ENCODE data around the gene RFC3. TPM values are rescaled to one million over a fixed set of nuclear protein-coding genes. Genes with fewer than 3 reads are reported as not detected.

RFC3 gene
- total and polyA plus RNA-seq, 10 donors: 3.6 to 25.7 (median 9.9) TPM

GRCh38 chr13:33874871-33875270 is 56.9 kb downstream of the RFC3 start:
- Histone ChIP-seq H3K9me3 (no peaks in the 10 kb centered on the region), H3K4me1 (peaks cover 0 to 7% (median 0%) of the 10 kb centered on the region in 6 donors), H3K4me3 (no peak overlapping the region), H3K27ac (no peak overlapping the region), H3K27me3 (replicated peaks in 1 of 7) (no peaks in the 10 kb centered on the region), H3K36me3 (no peaks in the 10 kb centered on the region)
- TF ChIP-seq, protein P1, sequence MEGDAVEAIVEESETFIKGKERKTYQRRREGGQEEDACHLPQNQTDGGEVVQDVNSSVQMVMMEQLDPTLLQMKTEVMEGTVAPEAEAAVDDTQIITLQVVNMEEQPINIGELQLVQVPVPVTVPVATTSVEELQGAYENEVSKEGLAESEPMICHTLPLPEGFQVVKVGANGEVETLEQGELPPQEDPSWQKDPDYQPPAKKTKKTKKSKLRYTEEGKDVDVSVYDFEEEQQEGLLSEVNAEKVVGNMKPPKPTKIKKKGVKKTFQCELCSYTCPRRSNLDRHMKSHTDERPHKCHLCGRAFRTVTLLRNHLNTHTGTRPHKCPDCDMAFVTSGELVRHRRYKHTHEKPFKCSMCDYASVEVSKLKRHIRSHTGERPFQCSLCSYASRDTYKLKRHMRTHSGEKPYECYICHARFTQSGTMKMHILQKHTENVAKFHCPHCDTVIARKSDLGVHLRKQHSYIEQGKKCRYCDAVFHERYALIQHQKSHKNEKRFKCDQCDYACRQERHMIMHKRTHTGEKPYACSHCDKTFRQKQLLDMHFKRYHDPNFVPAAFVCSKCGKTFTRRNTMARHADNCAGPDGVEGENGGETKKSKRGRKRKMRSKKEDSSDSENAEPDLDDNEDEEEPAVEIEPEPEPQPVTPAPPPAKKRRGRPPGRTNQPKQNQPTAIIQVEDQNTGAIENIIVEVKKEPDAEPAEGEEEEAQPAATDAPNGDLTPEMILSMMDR (IDR thresholded peaks at IDR 0.05 in 8 of 11, conservative IDR thresholded peaks at IDR 0.05 in 3 of 11): no peak
- TF ChIP-seq POLR2A (IDR thresholded peaks at IDR 0.05) (no peak), POLR2AphosphoS5 (IDR thresholded peaks at IDR 0.05) (no peak)
- 94 to 97% (median 96%) methylated on average over 5 of the region's 5 CpGs for WGBS, 5 donors
- intact Hi-C loops (cut with DNase I; ENCODE audit: low total_unique reads): no loop called here
- DNase-seq: no peak

DNA sequence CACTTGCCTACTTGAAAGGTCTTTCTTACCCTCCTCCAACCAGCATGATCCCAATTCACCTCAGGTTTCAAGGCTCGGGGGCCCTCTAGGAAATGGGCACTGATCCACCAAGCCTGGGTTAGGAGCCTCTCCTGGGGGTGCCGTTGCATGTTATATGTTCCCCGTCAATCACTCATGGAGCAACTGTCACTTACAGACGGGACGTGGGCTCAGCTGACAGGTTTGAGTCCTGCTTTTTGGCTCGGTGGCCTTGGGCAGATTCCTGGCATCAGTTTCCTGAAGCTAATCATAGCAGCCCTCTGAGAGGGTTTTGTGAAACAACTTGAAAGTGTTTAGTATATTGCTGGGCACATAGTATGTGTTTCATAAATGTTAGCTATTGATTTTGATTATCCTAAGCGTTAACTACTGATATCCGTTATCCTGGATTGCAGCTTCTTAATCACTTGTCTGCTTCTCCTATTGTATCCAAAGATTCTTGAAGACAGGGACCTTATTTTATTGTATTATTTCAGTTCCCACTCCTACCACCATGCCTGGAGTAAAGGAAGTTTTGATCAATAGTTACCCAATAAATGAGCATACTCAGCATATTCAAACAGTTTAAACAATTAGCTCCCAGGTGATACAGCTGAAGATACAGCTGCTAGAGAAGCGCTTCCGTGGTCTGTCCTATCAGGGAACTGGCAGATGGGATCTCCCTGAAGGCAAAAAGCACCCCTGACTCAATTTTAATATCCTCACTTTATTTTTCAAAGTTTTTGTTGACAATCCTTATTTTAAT is 57.9 kb downstream of the RFC3 start:
- TF ChIP-seq POLR2A (IDR thresholded peaks at IDR 0.05): no peak
- TF ChIP-seq POLR2AphosphoS5 (IDR thresholded peaks at IDR 0.05): no peak
- TF ChIP-seq, protein P1 (IDR thresholded peaks at IDR 0.05 in 8 of 11, conservative IDR thresholded peaks at IDR 0.05 in 3 of 11): no peak
- 74 to 87% (median 80%) methylated on average over 10 of the region's 10 CpGs for WGBS, 5 donors
- Histone ChIP-seq H3K4me1 (peaks cover 0 to 7% (median 0%) of the 10 kb centered on the region in 6 donors), H3K27me3 (replicated peaks in 1 of 7) (no peaks in the 10 kb centered on the region), H3K27ac (no peak overlapping the region), H3K36me3 (no peaks in the 10 kb centered on the region), H3K4me3 (no peak overlapping the region), H3K9me3 (no peaks in the 10 kb centered on the region)
- no peak for DNase-seq
- intact Hi-C loops (cut with DNase I; ENCODE audit: low total_unique reads): no loop called here

DNA sequence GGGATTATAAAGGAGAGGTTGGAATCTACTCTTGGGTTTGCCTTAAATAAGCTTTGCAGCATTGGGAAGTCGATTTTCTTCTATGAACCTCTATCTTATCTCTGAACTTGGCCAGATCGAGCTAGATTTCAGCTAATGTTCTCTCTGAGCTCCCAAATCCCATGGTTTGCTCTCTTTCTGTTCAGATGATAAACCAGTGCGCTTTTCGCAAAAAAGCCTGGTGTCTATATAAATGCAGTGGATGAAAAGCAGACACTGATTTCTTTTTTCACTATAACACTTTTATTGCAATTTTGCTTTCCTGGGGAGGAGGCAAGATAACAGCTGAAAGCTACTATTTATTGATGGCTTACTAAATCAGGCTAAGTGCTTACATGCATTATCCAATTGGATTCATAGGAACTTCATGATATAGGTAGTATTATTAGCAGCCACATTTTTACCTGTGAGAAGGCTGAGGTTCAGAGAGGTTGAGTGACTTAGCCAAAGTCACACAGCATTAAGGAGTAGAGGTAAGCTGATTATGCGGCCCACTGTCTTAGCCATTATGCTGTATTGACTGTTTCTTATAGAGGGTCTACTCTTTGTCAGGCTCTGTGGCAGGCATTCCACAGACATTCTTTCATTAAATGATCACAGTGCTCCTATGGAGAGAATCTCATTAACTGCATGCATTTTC is 58.9 kb downstream of the RFC3 start:
- H3K4me1 ChIP-seq: peaks cover 0 to 7% (median 0%) of the 10 kb centered on the region in 6 donors
- no peaks in the 10 kb centered on the region for H3K9me3 ChIP-seq
- H3K27ac ChIP-seq: no peak overlapping the region
- no peaks in the 10 kb centered on the region for H3K36me3 ChIP-seq
- H3K27me3 ChIP-seq (replicated peaks in 1 of 7): no peaks in the 10 kb centered on the region
- intact Hi-C loops (cut with DNase I; ENCODE audit: low total_unique reads): no loop called here
- no peak for DNase-seq
- WGBS, 5 donors: 91 to 95% (median 92%) methylated on average over 5 of the region's 5 CpGs
- no peak overlapping the region for H3K4me3 ChIP-seq
- no peak for TF ChIP-seq POLR2AphosphoS5 (IDR thresholded peaks at IDR 0.05)
- TF ChIP-seq POLR2A (IDR thresholded peaks at IDR 0.05): no peak
- TF ChIP-seq, protein P1 (IDR thresholded peaks at IDR 0.05 in 8 of 11, conservative IDR thresholded peaks at IDR 0.05 in 3 of 11): no peak

GRCh38 chr13:33879118-33879517 is 61.2 kb downstream of the RFC3 start:
- Histone ChIP-seq H3K9me3 (peaks cover 0 to 4% (median 0%) of the 10 kb centered on the region in 8 donors), H3K27me3 (replicated peaks in 1 of 7) (no peaks in the 10 kb centered on the region), H3K4me1 (peaks cover 0 to 7% (median 0%) of the 10 kb centered on the region in 6 donors), H3K4me3 (no peak overlapping the region), H3K36me3 (no peaks in the 10 kb centered on the region), H3K27ac (no peak overlapping the region)
- 28 to 55% (median 46%) methylated on average over 2 of the region's 2 CpGs for WGBS, 5 donors
- intact Hi-C loops (cut with DNase I; ENCODE audit: low total_unique reads): no loop called here
- TF ChIP-seq POLR2AphosphoS5 (IDR thresholded peaks at IDR 0.05) (no peak), POLR2A (IDR thresholded peaks at IDR 0.05) (no peak)
- TF ChIP-seq, protein P1 (IDR thresholded peaks at IDR 0.05 in 8 of 11, conservative IDR thresholded peaks at IDR 0.05 in 3 of 11): no peak
- no peak for DNase-seq
